Embryonic facial prominence (tissue), 1 donor: Measurements from ENCODE around the gene WDR38.

ENCODE experiments used
- DNase-seq: peaks from one replicate; pipeline ENCODE4 v3.0.0-alpha.2; 2016; ENCODE audit errors: extremely low spot score

Gene WDR38, protein sequence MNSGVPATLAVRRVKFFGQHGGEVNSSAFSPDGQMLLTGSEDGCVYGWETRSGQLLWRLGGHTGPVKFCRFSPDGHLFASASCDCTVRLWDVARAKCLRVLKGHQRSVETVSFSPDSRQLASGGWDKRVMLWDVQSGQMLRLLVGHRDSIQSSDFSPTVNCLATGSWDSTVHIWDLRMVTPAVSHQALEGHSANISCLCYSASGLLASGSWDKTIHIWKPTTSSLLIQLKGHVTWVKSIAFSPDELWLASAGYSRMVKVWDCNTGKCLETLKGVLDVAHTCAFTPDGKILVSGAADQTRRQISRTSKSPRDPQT

DNA sequence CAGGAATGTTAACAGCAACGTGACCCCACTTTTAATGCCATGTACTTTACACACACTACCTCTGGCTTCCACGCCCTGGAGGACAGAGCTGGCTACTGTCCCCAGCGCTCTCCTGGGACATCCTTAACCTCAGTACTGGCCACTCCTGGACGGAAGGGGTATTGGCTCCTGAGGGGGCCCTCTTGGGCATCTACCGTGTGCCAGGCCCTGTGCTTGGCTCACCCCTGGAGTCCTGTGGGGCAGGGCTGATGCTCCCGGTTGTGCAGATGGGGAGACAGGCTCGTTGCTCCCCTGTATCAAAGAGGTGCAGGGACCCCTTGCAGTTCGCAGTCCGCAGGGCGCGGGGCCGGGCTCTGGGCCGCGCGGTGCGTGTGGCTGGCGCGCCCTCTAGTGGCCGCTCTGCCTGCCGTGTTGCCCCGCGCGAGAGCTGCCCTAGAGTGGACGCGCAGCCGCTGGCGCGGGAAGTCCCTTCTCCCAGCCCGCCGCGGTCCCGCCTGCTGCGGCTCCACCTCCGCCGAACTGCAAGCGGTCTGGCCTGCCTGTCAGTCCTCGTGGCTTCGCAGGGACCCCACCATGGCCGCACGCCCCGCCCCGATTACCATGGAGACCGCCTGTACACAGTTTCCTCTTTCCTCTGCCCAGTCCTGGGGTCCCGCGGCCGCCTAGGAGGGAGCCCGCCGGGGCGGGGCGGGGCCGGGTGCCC, at the start of gene WDR38:
Gene WDR38 (plus strand): TSS at position 632 of the 703 bp plus-strand sequence. CDS start 72 bp downstream, outside the sequence.
- no peak for DNase-seq

DNA sequence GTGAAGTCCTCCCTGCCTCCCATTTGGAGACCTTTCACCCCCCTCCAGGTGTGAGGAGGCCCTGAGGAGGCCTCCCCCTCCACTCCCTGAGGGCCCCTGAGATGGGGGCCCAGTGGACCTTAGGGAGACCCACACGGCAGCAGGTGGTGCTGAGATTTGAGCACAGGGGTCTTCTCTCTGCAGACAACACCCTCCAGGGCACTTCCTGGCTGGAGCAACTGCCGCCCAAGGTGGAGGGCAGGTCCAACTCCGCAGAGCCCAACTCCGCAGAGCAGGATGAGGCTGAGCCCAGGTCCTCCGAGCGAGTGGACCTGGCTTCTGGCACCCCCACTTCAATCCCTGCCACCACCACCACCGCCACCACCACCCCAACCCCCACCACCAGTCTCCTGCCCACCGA, 49.3 kb upstream of the WDR38 start:
- DNase-seq = no peak

DNA sequence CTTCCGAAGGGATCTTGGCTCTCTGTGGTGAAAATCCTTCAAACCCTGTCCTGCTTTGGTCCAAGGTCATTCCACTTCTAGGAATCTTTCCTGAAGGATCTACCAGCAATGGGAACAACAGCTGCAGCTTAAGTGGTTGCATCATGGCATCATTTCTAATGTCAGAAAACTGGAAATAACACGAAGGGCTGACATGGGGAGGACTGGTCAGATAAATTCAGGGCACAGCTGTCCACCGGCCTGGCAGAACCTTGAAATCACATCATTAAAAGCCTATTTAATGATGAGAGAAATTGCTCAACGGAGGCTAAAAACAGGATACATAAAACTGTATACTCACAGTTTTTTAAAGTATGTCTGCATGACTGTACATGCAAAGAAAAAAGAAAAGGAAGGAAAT, 48.1 kb upstream of the WDR38 start:
- no peak for DNase-seq

DNA sequence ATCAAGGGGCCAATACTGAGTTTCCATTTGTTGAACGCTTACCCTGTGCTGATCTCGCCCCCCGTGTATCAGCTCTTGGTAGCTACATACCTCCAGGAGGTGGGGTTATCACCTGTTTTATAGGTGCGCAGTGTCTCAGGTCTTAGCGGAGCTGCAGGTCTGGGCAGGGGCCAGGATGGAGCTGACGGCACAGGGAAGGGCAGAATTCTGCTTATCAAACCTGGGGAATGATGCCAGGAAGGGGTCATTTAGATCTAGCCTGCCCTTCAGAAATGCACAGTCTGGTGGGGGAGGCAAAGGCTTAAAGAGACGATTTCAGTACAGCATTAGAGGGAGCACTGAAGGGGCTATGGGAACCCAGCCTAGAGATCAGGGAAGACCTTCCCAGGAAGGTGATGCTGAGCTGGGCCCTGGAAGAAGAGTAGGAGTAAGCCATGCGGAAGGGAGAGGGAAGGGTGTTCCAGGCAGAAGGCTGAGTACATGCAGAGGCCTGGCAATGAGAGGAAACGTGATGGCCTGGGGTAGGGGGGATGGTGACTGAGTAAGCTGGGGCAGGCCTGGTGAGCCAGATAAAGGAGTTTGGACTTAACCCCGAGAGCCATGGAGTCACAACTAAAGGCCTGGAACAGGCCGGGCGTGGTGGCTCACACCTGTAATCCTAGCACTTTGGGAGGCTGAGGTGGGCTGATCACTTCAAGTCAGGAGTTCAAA, 44.9 kb upstream of the WDR38 start:
- no peak for DNase-seq

DNA sequence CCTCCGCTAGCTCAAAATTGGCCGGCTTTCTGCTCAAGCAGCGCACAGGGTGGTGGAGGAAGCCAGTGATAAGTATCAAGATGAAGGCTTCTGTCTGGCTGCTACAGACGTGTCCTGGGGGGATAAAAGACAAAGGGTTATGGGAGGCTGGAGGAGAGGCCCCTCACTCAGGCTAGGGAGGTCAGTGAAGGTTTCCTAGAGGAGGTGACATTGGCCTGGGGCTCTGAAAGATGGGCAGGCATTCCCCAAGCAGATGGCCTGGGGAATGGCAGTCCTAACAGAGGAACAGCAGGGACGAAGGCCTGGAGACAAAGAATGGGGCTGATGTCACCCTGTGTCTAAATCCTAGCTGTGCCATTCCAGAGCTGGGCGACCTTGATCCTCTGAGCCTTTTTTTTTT, 44.0 kb upstream of the WDR38 start:
- no peak for DNase-seq

DNA sequence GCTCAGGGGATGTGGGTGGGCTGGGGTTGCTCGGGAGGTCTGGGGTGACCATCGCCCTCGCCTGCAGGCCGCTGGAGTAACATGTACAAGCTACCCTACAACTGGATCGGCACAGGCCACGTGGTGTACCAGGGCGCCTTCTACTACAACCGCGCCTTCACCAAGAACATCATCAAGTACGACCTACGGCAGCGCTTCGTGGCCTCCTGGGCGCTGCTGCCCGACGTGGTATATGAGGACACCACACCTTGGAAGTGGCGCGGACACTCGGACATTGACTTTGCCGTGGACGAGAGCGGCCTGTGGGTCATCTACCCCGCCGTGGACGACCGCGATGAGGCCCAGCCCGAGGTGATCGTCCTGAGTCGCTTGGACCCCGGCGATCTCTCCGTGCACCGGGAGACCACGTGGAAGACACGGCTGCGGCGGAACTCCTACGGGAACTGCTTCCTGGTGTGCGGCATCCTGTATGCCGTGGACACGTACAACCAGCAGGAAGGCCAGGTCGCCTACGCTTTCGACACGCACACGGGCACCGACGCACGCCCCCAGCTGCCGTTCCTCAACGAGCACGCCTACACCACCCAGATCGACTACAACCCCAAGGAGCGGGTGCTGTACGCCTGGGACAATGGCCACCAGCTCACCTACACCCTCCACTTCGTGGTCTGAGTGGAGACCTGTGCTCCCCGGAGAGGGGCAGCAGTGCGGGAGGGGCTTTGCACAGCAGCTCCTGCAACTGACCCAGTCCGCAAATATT, 43.3 kb upstream of the WDR38 start:
- no peak for DNase-seq

DNA sequence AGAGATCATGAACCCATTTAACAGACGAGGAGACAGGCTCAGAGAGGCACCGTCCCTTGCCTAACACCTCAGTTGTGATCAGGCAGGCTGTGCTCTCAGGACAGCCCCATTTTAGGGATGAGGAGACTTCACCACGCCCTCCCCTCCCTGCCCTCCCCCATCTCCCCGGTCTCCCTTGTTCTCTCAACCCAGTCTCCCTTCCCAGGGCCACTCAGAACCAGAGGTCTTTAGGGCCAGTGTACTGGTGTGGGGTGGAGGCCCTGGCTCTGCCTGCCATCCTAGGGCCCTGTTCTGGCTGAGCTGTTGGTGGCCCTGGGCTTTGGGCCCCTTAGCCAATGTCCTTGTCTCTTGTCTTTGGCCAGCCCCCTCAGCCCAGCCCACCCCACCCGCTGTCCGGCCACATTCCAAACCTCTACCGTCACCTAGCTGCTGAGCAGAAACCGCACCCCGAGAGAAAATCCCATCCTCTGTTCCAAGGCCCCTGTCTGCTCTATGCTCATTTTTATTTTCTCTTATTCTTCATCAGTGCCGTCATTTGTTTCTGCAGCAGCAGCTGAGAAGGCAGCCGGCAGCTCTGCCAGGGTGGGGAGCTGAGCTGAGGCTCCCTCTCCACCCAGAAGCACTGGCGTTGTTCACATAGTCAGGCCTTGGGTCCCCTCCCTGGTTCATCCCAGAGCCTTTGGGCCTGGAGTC, 42.5 kb upstream of the WDR38 start:
- DNase-seq = no peak

DNA sequence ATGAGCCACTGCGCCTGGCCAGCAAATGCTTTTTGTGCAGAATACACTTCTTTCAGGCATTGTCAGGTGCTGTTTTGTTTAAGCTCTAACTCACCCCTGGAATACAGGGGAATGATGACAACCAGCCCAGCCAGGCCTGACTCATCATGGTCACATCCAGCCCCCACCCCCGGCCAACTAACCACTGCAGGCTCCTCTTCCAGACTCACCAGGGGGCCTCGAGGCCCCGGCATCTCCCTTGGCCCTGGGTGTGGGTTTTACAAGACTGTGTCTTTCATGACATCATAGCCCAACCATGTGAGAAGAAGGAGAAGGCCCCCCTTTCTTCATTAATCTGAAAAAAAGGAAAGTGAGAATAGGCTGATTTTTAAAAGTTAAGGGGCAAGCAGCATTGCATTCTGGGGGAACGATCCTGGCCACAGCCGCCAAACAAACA, 40.8 kb upstream of the WDR38 start:
- no peak for DNase-seq

DNA sequence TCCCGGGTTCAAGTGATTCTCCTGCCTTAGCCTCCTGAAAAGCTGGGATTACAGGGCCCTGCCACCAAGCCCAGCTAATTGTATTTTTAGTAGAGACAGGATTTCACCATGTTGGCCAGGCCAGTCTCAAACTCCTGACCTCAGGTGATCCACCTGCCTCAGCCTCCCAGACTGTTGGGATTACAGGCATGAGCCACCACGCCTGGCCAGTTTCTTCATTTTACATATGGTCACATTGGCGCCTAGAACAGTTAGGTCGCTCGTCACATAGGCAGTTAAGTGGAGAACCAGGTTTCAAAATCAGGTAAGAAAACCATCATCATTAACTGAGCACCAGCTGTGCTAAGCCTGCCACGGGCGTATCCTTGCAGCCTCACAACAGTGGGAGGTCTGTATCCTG, 40.2 kb upstream of the WDR38 start:
- no peak for DNase-seq

DNA sequence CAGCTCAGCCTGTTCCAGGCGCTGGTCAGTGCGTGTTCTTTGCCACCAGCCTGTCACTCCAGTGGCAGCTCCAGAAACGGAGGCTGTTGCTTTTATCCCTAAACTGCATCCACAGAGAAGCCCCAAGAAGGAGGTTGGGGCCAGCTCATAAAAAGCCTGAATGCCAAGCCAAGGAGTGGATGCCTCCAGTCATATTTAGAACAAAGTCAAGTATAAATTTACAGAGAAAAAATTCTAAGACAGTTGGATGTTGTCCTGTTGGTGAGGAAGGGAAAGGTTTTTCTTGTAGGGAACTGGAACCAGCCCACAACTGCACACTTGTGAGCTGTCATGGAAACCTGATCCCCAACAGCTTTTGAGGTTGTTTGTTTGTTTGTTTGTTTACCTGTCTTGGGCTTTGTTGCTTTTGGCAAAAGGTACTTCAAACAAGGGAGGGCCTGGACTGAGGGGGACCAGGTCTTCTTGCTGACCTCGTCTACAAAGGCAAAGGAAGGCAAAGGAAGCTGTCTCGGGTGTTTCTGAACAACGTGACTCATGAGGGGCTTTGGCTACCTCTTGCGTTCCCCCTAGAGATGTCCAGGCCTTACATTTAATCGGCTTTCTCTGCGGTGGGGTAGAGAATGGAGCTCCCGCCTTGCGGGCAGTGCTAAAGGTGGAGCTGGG, 39.6 kb upstream of the WDR38 start:
- DNase-seq = no peak

DNA sequence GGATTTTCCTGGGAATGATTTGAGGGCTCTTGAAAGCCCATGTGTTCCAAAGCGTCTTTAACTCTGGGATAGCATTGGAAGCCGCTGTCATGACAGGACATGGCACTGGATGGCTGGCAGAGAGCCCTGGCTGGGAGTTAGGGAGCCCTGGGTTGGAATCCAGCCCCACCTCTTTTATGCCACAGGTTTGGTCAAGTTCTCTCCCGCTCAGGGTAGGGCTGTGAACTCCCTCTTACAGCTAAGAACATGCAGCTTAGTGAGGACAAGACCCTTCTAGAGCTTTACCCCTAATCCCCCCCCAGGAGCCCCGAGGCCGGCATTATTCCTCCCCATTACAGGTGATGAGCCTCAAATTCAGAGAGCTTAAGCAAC, 39.1 kb upstream of the WDR38 start:
- DNase-seq = no peak

DNA sequence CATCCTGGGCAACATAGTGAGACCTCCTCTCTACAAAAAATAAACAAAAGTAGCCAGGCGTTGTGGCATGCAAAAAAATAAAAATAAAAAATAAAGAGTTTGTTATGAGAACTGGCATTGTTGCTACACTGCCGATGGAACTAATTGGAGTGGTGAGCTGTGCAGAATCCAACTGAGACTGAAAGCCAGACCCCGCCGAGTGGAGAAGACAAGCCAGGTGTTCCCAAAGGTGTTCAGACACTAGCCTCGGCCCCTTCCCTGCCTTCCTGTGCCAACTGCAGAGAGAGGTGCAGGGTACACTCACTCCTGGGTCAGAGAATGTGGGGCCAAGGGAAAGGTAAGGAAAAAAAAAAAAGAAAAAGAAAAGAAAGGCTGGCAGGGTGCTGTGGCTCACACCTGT, 37.7 kb upstream of the WDR38 start:
- no peak for DNase-seq

DNA sequence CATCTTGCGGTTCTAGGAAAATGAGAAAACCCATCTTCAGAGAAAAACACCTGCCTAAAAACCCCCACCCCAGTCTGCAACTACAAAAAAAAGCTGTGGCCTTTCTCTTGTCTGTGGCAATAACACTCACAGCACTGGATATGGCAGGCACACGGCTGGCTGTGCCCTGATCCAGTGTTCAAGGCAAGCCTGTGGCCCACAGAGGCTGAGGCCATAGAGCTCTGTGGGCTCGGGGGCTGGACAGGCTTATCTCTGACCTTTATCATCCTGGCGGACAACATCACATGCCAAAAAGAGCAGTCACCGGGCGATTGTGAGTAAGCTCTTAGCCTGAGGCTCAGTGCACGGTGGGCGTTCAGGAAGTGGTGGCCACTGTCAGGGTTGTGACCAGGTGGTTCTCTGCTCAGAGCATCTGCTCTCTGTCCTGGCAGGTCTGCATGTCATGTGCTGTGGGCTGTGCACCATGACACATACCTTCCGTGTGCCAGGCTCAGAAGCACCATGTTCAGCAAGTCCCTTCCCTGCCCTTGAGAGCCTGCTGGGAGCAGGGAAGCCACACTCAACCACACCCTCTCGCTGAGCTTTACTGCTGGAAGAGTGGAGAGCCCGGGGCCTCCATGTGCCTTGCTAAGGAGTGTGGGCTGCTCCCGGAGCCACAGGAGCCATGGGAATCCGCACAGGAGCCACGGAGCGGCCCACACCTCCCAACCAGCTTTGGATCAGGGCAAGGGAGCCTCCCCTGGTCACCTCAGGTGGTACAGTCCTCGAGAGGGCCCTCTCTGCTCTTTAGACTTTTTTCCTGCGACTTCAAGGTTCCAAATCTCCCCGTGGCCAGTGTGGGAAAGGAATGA, 34.6 kb upstream of the WDR38 start:
- DNase-seq = no peak

DNA sequence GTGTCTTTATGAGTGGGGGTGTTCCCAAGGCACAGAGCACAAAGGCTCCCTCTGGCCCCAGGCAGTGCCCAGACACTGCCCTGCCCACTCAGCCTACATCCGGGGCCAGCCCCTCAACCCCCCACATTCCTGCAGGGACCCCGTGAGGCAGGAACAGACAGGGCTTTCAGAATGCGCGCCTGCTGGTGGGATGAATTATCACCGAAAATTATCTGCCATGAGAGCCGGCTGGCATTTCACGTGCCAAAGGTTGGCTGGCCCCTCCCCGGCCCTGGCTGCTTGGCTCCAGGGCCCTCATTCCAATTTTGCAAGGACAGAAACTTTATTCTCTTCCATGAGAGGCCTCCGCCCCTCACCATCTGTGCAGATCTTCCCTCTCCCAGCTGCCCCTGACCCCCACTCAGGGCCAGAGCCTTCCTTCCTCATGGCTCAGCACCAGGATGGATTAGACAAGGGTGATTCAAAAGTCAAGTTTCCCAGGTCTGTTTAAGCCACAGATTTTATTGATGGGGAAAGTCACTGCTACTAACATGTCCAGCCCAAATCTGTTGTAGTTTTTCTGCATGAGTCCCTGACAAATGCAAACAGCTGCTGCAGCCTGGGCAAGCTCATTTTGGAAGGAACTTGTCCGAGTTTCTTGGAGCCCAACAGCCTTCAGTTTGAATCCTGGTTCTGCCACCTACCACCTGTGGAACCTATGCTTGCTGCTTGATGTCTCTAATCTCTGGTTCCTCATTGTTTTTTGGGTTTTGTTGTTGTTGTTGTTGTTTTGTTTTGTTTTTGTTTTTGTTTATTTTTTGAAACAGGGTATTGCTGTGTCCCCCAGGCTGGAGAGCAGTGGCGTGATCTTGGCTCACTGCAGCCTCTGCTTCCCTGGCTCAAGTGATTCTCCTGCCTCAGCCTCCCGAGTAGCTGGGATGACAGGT, 32.3 kb upstream of the WDR38 start:
- no peak for DNase-seq

DNA sequence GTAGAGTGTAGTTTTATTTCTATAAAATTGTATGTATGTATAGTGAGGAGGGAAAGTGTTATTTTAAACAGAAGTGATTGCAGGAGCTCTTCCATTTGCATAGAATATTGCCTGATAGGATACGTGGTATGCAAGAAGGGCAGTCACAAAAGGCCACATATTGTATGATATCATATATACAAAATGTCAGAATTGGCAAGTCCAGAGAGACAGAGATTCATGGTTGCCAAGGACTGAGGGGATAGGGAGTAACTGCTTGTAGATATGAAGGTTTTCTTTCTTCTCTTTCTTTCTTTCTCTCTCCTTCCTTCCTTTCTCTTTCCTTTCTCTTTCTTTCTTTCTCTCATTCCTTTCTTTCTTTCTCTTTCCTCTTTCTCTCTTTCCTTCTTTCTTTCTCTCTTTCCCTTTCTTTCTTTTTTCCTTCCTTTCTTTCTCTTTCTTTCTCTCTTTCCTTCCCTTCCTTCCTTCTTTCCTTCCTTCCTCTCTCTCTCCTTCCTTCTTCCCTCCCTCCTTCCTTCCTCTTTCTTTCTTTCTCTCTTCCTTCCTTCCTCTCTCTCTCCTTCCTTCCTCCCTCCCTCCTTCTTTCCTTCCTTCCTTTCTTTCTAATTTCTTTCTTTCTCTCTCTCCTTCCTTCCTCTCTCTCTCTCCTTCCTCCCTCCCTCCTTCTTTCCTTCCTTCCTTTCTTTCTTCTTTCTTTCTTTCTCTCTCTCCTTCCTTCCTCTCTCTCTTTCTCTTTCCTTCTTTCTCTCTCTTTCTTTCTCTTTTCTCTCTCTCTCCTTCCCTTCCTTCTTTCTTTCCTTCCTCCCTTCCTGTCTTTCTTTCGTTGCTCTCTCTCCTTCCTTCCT, 24.5 kb upstream of the WDR38 start:
- no peak for DNase-seq

DNA sequence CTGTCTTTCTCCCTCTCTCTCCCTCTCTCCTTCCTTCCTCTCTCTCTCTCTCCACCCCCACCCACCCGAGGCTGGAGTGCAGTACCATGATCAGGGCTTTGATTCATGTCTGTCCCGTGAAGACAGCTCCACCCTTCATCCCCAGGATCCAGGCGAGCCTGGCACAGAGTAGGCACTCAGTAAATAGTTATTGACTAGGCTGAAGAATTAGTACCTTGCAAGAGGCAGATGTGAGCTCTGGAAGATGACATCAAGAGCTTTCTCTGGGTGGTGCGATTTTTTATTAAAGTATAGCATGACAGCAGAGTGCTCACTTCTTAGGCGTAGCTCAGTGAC, 24.0 kb upstream of the WDR38 start:
- no peak for DNase-seq

DNA sequence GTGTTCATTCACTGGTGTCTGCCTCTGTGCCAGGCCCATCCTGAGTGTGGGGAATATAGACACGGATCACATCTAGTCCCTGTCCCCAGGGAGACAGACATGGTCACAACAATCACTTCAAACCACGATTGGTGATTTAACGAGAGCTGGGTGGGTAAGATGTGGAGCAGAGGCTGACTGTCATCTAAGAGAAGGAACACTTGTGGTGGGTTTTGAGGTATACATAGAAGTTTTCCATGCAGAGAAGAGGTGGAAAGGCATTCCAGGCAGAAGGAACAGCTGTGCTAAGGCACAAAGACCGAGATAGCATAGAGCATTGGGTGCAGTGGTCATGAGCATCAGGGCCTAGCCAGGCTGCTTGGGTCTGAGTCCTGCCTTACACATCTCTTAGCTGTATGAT, 22.7 kb upstream of the WDR38 start:
- DNase-seq = no peak
